Duodenal mucosa (tissue), 2 donors: ENCODE measurements around the gene MSH5.

Source experiments
- H3K27ac ChIP-seq: one replicate; pipeline ENCODE4 v1.7.0; 2013; ENCODE audit warnings: low read depth, low read length
- H3K27me3 ChIP-seq, 2 donors: one replicate each; pipeline ENCODE4 v1.7.0; 2013; ENCODE audit warnings: low read length in 2 of 2, control low read depth in 1 of 2; ENCODE audit not compliant: insufficient read depth in 2 of 2, control insufficient read depth in 1 of 2
- H3K36me3 ChIP-seq, 2 donors: one replicate each; pipeline ENCODE4 v1.7.0; 2013; ENCODE audit warnings: low read length in 2 of 2, control low read depth in 1 of 2; ENCODE audit not compliant: insufficient read depth in 2 of 2, control insufficient read depth in 1 of 2
- H3K4me1 ChIP-seq, 2 donors: one replicate each; pipeline ENCODE4 v1.7.0; 2013; ENCODE audit warnings: low read length in 2 of 2, control low read depth in 1 of 2; ENCODE audit not compliant: insufficient read depth in 2 of 2, control insufficient read depth in 1 of 2
- H3K4me3 ChIP-seq, 2 donors: one replicate each; pipeline ENCODE4 v1.7.0; 2013; ENCODE audit warnings: low read length in 2 of 2, low read depth in 1 of 2
- H3K9ac ChIP-seq, 2 donors: one replicate each; pipeline ENCODE4 v1.7.0; 2013; ENCODE audit warnings: low read length in 2 of 2, low read depth in 1 of 2
- H3K9me3 ChIP-seq, 2 donors: one replicate each; pipeline ENCODE4 v1.7.0; 2013; ENCODE audit warnings: low read length in 2 of 2, control low read depth in 1 of 2; ENCODE audit not compliant: control insufficient read depth in 1 of 2

MSH5 gene

GRCh38 chr6:31721351-31722020, 18.3 kb upstream of the MSH5 start, which contains the start of gene LY6G6C:
Gene LY6G6C, minus strand, starts transcription at chr6:31721746. Its CDS starts 67 bp downstream, at chr6:31721679.
- Histone ChIP-seq H3K4me1 (peaks cover 16 to 23% of the 10 kb centered on the region in 2 donors), H3K36me3 (peaks cover 0 to 9% of the 10 kb centered on the region in 2 donors), H3K9me3 (no peaks in the 10 kb centered on the region), H3K9ac (no peak within 1 kb of the TSS), H3K27ac (no peak within 1 kb of the TSS), H3K27me3 (no peaks in the 10 kb centered on the region), H3K4me3 (no peak within 1 kb of the TSS)

- no peak overlapping the region for H3K9ac ChIP-seq
- H3K4me1 ChIP-seq: peaks cover 20 to 29% of the 10 kb centered on the region in 2 donors
- H3K9me3 ChIP-seq: no peaks in the 10 kb centered on the region
- H3K27me3 ChIP-seq: no peaks in the 10 kb centered on the region
- no peak overlapping the region for H3K4me3 ChIP-seq
- H3K27ac ChIP-seq: no peak overlapping the region
- peaks cover 0 to 15% of the 10 kb centered on the region in 2 donors for H3K36me3 ChIP-seq
These were observed 17.6 kb upstream of the MSH5 start for GRCh38 chr6:31722173-31722572.

- H3K27ac ChIP-seq: no peak within 1 kb of the TSS
- H3K9ac ChIP-seq: no peak within 1 kb of the TSS
- no peaks in the 10 kb centered on the region for H3K9me3 ChIP-seq
- no peak within 1 kb of the TSS for H3K4me3 ChIP-seq
- peaks cover under 1 to 21% of the 10 kb centered on the region in 2 donors for H3K36me3 ChIP-seq
- H3K27me3 ChIP-seq: no peaks in the 10 kb centered on the region
- H3K4me1 ChIP-seq: peaks cover 26 to 31% of the 10 kb centered on the region in 2 donors
These were observed 16.4 kb upstream of the MSH5 start, which contains the start of gene MPIG6B for GRCh38 chr6:31723245-31723979. Gene MPIG6B, plus strand, starts transcription at chr6:31723373. Its CDS starts 11 bp downstream, at chr6:31723384.

DNA sequence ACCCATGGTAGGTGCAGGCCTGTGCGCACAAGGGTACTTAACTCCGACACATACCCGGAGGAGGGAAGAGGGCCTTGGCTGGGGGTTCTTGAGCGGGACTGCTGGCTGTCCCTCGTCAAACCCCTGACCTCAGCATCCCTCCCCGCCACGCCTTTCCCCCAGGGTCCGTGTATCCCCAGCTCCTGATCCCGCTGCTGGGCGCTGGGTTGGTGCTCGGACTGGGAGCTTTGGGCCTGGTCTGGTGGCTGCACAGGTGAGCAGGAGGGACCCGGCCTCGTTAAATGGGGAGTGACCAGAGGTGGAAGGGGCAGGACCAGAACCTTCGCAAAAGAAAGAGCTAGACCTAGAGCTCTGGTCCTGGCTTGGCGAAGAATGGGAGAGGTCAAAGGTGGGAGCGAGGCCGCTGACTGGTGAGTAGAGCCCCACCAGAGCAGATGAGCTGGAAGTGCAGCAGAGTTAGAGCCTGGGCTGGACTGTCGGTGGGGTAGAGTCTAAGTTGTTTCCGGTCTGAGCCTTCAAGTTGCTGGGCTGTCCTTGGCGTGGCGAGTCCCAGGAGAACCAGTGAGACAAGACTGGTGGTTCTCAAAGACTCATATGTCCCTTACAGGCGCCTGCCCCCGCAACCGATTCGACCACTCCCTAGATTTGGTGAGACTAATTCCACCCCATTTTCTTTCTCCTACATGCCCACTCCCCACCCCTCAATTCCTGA, 15.7 kb upstream of the MSH5 start:
- H3K9me3 ChIP-seq: no peaks in the 10 kb centered on the region
- no peak overlapping the region for H3K4me3 ChIP-seq
- H3K27me3 ChIP-seq: no peaks in the 10 kb centered on the region
- no peak overlapping the region for H3K9ac ChIP-seq
- peaks cover 27 to 30% of the 10 kb centered on the region in 2 donors for H3K4me1 ChIP-seq
- H3K36me3 ChIP-seq: peaks cover 3 to 21% of the 10 kb centered on the region in 2 donors
- H3K27ac ChIP-seq: no peak overlapping the region

DNA sequence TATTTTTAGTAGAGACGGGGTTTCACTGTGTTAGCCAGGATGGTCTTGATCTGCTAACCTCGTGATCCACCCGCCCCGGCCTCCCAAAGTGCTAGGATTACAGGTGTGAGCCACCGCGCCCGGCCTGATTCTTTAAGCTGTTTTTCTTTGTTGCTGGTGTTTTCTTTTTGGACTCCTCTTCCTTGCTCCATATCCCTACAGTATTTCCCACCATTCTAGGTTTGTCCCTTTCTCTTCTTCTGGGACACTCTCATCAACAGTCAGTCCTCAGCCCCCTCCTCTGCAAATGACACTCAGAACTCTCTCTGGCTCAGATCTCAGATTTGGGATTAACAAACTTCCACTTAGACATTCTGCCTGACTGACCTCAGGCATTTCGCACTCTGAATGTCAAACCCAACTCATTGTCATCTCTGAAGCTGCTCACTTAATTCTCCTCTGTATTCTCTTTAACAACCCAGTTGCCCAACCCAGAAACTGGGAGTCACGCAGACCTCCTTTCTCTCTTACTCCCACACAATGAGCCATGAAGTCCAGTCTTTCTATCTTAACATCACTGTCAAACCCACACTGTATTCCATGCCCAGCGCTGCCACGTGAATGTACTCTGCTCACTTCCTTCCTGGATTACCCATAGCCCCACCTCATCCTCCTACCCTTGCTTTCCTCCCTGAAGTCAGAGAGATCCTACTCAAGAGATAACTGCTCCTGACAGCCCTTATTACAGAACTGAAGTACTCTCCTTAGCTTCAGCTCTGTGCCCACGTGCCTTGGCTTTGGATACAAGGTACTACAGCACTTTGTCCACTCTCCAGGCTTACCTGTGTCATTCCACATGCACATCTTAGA, 14.1 kb upstream of the MSH5 start:
- Histone ChIP-seq H3K27ac (no peak overlapping the region), H3K4me3 (no peak overlapping the region), H3K9ac (no peak overlapping the region), H3K27me3 (no peaks in the 10 kb centered on the region), H3K9me3 (no peaks in the 10 kb centered on the region), H3K4me1 (peaks cover 31% of the 10 kb centered on the region in 2 donors), H3K36me3 (peaks cover 4 to 24% of the 10 kb centered on the region in 2 donors)

- Histone ChIP-seq H3K9me3 (no peaks in the 10 kb centered on the region), H3K4me1 (peaks cover 35 to 37% of the 10 kb centered on the region in 2 donors), H3K9ac (peak overlapping the region in 1 of 2 donors; percentile 10), H3K27me3 (no peaks in the 10 kb centered on the region), H3K36me3 (peaks cover 15 to 38% of the 10 kb centered on the region in 2 donors), H3K4me3 (no peak overlapping the region), H3K27ac (peak overlapping the region; percentile 17)
These were observed 12.6 kb upstream of the MSH5 start for GRCh38 chr6:31727034-31727716.

- H3K27ac ChIP-seq: no peak overlapping the region
- peak overlapping the region in 1 of 2 donors; percentile 96 for H3K9ac ChIP-seq
- H3K27me3 ChIP-seq: no peaks in the 10 kb centered on the region
- peak overlapping the region; percentile 81 to 84 for H3K4me3 ChIP-seq
- no peaks in the 10 kb centered on the region for H3K9me3 ChIP-seq
- H3K36me3 ChIP-seq: peaks cover 17 to 42% of the 10 kb centered on the region in 2 donors
- peaks cover 35 to 37% of the 10 kb centered on the region in 2 donors for H3K4me1 ChIP-seq
These were observed 11.8 kb upstream of the MSH5 start for GRCh38 chr6:31727717-31728671.

- peaks cover 26 to 52% of the 10 kb centered on the region in 2 donors for H3K36me3 ChIP-seq
- H3K27me3 ChIP-seq: no peaks in the 10 kb centered on the region
- H3K27ac ChIP-seq: peak within 1 kb of the TSS; percentile 96
- H3K4me1 ChIP-seq: peaks cover 44 to 46% of the 10 kb centered on the region in 2 donors
- peak within 1 kb of the TSS; percentile 70 to 96 for H3K9ac ChIP-seq
- H3K9me3 ChIP-seq: no peaks in the 10 kb centered on the region
- H3K4me3 ChIP-seq: peak within 1 kb of the TSS; percentile 81 to 84
These were observed 10.9 kb upstream of the MSH5 start, which contains the start of gene DDAH2 for GRCh38 chr6:31728767-31729514. Gene DDAH2, minus strand, starts transcription at chr6:31729299. Its CDS starts 138 bp downstream, at chr6:31729161.
